Muscle of back (tissue), 11 donors: ENCODE results near the gene TBX10. TPM values are rescaled to one million over a fixed set of nuclear protein-coding genes. Genes with fewer than 3 reads are reported as not detected.
"Not testable (repeated sequence)": the region's sequence is repeated elsewhere in the genome, so short reads cannot be mapped to it uniquely, and the experiment has no call there.

Experiments used
- DNase-seq, 3 donors: peaks; one replicate each; pipeline versions ENCODE4 v3.0.0 to v3.0.0-alpha.2; 2013
- polyA plus RNA-seq, 10 donors: library from polyadenylated mRNA; unstranded; fragments of 120-200 nt; gene quantifications; one replicate each; pipeline ENCODE4 v1.2.1, GENCODE V29; 2013; ENCODE audit not compliant: insufficient read length in 10 of 10

TBX10 gene
- polyA plus RNA-seq, 10 donors: not detected

DNA sequence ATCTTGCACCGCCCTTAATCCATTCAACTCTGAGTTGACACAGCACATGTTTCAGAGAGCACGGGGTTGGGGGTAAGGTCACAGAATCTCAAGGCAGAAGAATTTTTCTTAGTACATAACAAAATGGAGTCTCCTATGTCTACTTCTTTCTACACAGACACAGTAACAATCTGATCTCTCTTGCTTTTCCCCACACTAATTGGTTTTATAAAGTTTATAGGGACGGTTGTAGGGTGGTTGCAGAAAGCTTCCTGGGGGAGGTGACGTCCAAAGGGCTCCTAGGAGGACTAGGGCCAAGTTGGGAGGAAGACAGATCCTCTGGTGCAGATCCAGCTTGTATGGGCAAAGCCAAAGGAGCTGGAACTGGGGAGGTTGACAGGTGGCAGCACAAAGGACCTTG lies 35.4 kb downstream of the TBX10 start:
- DNase-seq: not testable (repeated sequence)

DNA sequence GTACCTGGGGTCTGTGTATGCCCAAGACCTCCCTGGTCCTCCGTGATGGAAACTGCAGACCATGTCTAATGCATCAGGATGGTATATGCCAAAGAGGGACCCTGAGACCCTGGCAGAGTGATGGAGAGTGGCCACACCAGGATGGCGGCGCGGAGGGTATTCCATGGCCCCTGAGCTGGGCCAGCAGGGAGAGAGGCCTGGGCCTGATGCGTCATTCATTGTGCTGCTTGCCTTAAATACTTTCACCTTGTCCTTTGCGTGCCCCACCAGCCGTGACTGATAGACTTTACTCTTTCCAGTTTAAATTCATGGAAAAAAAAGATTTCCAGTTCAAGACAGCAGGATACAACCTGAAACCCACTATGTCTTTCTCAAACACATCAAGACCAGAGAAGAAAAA lies 38.5 kb downstream of the TBX10 start:
- DNase-seq: no peak

DNA sequence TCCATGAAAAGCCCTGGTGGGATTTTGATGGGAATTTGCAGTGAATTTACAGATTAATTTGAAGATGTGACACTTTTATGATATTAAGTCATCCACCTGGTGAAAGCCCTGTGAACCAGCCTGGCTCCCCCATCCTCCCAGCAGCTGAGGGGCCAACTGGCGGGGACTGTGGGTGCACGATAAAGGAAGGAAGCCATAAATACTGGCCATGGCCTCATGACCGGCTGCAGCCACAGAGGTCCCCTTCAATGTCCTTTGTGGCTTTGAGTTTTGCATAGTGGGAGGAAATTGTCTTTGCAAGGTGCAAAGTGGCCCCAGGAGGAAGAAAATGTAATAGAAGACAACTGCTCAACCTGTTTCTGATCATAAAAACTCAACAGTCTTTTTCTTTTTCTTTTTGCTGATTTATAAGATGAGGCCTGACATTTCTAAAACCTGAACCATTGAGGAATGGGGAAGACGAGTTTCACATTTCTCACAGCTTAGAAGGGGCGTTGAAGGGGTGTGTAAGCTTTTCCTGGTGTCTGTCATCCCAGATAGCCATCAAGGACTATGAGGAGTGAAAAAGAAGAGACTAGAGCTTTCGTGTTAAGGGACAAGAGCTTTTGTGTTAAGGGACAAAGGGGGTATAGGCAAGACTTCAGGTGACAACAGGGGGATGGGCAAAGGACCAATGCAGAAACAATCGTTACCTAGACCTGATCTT lies 39.1 kb downstream of the TBX10 start:
- no peak for DNase-seq

DNA sequence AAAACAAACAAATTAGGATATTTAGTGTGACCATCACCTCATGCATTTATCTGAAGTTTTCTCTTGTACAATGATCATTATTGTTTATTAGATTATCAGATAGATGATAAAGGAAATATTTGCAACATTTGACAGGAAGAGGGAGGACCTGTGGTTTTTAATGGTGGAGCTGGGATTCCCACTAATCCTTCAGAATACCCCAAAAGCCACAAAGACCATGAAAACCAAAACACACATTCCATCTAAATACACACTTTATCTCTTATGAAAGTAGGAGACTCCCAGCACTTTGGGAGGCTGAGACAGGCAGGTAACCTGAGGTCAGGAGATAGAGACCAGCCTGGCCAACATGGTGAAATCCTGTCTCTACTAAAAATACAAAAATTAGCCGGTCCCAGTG lies 40.4 kb downstream of the TBX10 start:
- no peak for DNase-seq

DNA sequence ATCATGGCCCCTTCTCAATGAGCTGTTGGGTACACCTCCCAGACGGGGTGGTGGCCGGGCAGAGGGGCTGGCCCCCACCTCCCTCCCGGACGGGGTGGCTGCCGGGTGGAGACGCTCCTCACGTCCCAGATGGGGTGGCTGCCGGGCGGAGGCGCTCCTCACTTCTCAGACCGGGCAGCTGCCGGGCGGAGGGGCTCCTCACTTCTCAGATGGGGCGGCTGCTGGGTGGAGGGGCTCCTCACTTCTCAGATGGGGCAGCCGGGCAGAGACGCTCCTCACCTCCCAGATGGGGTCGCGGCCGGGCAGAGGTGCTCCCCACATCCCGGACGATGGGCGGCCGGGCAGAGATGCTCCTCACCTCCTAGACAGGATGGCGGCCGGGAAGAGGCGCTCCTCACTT lies 41.6 kb downstream of the TBX10 start:
- DNase-seq: not testable (repeated sequence)

DNA sequence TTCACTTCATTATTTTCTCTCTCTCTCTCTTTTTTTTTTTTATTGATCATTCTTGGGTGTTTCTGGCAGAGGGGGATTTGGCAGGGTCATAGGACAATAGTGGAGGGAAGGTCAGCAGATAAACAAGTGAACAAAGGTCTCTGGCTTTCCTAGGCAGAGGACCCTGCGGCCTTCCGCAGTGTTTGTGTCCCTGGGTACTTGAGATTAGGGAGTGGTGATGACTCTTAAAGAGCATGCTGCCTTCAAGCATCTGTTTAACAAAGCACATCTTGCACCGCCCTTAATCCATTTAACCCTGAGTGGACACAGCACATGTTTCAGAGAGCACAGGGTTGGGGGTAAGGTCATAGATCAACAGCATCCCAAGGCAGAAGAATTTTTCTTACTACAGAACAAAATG lies 42.1 kb downstream of the TBX10 start:
- DNase-seq: not testable (repeated sequence)

DNA sequence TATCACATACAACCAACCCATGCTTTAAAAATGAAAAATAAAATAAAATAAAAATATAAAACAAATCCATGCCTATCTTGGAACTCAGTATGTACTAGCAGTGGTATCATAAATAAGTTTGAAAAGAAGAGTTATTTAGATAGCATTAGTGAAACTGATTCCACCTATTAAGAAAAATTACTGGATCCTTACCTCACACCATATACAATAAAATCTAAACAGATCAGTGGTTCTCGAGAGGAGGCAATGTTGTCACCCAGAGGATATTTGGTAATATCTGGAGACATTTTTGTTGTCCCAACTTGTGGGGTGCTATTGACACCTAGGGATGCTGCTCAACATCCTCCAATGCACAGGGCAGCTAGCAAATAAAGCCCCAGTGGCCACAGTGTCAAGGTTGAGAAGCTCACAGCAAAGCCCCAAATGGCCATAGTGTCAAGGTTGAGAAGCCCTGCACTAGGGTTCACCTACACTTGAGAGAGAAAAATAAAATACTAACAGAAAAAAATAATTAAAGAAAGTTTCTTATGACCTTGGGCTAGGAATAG lies 42.7 kb downstream of the TBX10 start:
- no peak for DNase-seq

DNA sequence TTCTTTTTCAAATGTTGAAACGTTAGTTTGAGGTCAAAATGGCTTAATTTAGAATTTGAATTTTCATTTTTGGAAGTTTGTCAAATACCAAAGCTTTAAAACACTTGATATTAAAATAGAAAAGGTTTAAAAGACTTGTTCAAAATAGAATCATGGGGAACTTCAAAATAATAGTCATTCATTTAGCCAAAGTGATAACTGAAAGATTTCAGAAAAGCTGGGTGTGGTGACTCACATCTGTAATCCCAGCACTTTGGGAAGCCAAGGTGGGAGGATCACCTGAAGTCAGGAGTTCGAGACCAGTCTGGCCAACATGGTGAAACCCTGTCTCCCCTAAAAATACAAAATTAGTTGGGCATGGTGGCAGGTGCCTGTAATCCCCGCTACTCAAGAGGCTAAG lies 45.1 kb downstream of the TBX10 start:
- DNase-seq: no peak

DNA sequence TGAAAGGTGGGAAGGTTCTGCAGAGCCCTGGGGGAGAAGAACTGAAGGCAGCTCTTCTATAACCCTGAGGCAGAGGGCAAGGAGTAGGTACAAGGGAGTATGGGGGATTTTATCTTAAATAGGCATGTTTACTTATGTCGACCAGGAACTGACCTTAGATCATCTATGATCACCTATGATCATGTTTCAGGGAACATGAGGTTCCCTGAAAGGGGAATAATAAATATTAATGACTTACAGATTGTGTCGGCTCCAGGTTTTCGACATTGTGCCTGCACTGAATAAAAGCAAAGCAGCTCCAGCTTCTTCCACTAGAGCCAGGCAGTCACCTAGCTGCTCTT lies 46.0 kb downstream of the TBX10 start:
- DNase-seq: no peak

DNA sequence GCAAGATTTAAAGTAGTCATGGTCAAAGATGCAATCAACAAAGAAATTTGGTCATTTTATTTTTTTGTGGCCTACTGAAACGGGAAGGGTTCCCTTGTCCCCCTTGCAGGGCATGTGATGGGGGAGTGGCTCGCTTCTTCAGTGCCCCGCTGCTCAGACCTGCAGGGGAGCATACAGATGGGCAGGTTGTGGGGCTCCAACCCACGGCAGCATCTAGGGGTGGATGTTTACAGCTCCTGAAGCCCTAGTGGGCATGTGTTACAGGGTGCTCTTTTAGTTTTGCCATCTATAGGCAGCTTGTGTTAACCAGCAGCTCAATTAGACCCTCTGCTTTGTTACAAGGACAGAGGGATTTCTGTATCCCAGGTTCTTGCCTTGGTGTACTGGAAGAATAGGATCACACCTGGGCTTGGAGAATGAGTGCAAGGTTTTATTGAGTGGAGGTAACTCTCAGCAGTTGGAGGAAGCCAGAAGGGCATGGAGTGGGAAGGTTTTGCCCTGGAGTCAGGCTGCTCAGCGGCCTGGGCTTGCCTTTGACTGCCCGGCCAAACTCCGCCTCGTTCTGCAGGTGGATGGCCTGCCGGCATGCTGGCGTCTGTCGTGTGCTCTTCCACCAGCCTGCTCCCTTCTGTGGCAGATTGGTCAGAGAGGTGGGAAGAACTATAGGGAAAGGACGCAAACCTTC lies 46.5 kb downstream of the TBX10 start:
- DNase-seq: no peak

DNA sequence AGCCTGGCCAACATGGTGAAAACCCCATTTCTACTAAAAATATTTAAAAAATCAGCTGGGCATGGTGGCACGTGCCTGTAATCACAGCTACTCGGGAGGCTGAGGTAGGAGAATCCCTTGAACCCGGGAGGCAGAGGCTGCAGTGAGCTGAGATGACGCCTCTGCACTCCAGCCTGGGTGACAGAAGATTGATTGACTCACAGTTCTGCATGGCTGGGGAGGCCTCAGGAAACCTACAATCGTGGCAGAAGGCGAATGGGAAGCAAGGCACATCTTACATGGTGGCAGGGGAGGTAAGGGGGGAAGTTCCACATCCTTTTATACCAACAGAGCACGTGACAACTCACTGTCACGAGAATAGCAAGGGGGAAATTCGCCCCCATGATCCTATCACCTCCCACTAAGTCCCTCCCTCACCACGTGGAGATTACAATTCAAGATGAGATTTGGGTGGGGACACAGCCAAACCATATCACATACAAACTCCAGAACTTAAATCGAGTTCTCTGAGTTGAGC lies 50.6 kb downstream of the TBX10 start:
- not testable (repeated sequence) for DNase-seq

DNA sequence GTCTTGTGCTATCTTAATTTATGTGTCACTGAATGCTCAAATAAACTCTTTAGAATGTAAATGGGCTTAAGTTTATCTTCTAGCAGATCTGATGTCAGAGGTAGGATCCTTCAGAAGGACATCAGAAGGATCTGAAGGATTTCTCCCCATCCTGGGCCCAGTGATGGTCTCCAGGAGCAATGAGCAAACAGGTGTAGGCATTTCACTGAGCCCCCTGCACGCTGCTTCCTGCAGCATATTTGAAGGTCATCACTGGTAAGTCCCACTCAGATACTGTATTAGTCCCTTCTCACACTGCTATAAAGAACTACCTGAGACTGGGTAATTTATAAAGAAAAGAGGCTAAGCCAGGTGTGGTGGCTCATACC lies 51.4 kb downstream of the TBX10 start:
- no peak for DNase-seq

DNA sequence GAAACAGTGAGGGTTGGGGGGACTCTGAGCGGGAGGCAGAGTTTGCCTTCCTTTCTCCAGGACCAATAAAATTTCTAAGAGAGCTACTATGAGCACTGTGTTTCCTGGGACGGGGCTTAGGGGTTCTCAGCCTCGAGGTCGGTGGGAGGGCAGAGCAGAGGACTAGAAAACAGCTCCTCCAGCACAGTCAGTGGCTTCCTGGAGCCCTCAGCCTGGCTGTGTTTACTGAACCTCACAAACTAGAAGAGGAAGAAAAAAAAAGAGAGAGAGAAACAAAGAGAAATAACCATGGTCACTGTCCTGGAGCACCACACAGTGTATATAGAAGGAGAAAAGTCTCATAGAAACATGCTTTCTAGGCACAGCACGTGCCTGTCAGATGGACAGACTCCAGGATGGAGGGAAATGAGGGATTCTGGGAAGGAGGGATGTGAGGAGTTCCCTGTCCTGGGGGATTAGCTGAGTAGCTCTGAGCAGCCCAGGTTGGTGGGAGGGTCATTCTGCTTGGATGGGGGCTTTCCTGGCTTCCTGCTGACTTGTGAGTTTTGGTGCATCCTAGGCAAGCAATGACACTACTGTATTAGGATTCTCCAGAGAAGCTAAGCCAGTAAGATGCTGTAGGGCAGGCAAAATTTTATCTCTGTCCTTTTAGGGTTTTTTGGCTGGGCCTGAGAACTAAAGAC lies 52.9 kb downstream of the TBX10 start:
- peak in 1 of 3 donors; percentile 26 for DNase-seq

DNA sequence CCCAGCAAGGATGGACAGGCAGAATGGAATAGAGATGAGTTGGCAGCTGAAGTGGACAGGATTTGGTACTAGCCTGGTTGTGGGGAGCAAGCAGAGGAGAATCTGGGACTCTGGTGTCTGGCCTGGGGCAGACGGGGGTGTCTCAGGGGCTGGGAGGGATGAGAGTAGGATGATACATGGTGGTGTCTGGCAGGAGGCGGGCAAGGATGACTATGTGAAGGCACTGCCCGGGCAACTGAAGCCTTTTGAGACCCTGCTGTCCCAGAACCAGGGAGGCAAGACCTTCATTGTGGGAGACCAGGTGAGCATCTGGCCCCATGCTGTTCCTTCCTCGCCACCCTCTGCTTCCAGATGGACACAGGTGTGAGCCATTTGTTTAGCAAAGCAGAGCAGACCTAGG lies 53.7 kb downstream of the TBX10 start:
- no peak for DNase-seq

DNA sequence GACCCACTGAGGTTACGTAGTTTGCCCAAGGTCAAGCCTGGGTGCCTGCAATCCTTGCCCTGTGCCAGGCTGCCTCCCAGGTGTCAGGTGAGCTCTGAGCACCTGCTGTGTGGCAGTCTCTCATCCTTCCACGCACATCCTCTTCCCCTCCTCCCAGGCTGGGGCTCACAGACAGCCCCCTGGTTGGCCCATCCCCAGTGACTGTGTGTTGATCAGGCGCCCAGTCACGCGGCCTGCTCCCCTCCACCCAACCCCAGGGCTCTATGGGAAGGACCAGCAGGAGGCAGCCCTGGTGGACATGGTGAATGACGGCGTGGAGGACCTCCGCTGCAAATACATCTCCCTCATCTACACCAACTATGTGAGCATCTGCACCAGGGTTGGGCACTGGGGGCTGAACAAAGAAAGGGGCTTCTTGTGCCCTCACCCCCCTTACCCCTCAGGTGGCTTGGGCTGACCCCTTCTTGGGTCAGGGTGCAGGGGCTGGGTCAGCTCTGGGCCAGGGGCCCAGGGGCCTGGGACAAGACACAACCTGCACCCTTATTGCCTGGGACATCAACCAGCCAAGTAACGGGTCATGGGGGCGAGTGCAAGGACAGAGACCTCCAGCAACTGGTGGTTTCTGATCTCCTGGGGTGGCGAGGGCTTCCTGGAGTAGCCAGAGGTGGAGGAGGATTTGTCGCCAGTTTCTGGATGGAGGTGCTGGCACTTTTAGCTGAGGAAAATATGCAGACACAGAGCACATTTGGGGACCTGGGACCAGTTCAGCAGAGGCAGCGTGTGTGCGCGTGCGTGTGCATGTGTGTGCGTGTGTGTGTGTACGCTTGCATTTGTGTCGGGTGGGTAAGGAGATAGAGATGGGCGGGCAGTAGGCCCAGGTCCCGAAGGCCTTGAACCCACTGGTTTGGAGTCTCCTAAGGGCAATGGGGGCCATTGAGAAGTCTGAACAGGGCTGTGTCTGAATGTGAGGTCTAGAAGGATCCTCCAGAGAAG lies 54.4 kb downstream of the TBX10 start:
- peak in 1 of 3 donors; percentile 26 for DNase-seq

DNA sequence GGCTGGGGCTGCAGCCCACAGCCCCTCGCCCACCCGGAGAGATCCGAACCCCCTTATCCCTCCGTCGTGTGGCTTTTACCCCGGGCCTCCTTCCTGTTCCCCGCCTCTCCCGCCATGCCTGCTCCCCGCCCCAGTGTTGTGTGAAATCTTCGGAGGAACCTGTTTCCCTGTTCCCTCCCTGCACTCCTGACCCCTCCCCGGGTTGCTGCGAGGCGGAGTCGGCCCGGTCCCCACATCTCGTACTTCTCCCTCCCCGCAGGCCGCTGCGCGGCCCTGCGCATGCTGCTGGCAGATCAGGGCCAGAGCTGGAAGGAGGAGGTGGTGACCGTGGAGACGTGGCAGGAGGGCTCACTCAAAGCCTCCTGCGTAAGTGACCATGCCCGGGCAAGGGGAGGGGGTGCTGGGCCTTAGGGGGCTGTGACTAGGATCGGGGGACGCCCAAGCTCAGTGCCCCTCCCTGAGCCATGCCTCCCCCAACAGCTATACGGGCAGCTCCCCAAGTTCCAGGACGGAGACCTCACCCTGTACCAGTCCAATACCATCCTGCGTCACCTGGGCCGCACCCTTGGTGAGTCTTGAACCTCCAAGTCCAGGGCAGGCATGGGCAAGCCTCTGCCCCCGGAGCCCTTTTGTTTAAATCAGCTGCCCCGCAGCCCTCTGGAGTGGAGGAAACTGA lies 55.2 kb downstream of the TBX10 start:
- peak; percentile 29 to 89 (median 72) for DNase-seq

DNA sequence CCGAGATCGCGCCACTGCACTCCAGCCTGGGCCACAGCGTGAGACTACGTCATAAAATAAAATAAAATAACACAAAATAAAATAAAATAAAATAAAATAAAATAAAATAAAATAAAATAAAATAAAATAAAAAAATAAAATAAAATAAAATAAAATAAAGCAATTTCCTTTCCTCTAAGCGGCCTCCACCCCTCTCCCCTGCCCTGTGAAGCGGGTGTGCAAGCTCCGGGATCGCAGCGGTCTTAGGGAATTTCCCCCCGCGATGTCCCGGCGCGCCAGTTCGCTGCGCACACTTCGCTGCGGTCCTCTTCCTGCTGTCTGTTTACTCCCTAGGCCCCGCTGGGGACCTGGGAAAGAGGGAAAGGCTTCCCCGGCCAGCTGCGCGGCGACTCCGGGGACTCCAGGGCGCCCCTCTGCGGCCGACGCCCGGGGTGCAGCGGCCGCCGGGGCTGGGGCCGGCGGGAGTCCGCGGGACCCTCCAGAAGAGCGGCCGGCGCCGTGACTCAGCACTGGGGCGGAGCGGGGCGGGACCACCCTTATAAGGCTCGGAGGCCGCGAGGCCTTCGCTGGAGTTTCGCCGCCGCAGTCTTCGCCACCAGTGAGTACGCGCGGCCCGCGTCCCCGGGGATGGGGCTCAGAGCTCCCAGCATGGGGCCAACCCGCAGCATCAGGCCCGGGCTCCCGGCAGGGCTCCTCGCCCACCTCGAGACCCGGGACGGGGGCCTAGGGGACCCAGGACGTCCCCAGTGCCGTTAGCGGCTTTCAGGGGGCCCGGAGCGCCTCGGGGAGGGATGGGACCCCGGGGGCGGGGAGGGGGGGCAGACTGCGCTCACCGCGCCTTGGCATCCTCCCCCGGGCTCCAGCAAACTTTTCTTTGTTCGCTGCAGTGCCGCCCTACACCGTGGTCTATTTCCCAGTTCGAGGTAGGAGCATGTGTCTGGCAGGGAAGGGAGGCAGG lies 56.0 kb downstream of the TBX10 start, which contains the start of gene GSTP1:
Gene GSTP1, plus strand, starts transcription at position 566 of the 958 bp plus-strand sequence. Its CDS starts 32 bp downstream, at position 598.
- peak; percentile 92 to 97 (median 93) for DNase-seq

DNA sequence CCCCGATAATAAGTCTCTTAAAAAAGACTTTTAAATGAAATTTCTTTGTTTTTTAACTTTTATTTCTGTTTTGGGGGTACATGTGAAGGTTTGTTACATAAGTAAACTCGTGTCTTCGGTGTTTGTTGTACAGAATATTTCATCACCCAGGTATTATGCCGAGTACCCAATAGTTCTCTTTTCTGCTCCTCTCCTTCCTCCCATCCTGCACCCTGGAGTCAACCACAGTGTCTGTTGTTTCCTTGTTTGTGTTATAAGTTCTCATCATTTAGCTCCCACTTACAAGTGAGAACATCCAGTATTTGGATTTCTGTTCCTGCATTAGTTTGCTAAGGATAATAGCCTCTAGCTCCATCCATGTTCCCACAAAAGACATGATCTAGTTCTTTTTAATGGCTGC lies 57.6 kb downstream of the TBX10 start:
- no peak for DNase-seq

DNA sequence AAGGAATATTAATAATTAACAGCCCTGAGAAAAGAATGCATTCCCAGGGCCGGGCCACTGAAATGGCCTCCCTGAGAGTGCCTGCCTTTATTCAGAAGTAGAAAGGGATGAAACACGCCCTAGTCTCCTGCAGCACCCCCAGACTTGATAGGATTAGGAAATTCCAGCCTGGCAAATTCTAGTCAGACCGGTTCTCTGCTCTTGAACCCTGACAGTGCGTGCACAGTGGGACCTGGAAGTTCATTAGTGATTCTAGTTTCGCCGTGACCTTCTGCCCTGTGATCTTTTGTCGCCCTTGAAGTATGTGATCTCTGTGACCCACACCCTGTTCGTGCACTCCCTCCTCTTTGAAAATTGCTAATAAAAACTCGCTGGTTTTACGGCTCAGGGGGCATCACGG lies 58.1 kb downstream of the TBX10 start:
- no peak for DNase-seq
